Measurements from ENCODE around the gene TNKS1BP1.

- TF ChIP-seq CTCF (IDR thresholded peaks at IDR 0.05; ENCODE audit: low read depth, low read length, missing input control): no peak
- no peak for TF ChIP-seq ATF3 (IDR thresholded peaks at IDR 0.05)
- no peak for TF ChIP-seq SP1 (IDR thresholded peaks at IDR 0.05)
- TF ChIP-seq MAX (IDR thresholded peaks at IDR 0.05): no peak
- no peak for TF ChIP-seq RXRA (IDR thresholded peaks at IDR 0.05)
- no peak for TF ChIP-seq JUND (IDR thresholded peaks at IDR 0.05)
- TF ChIP-seq REST (IDR thresholded peaks at IDR 0.05): no peak
- no peak for TF ChIP-seq YY1 (IDR thresholded peaks at IDR 0.05)
- no peak for TF ChIP-seq TAF1 (conservative IDR thresholded peaks at IDR 0.05)
- no peak for TF ChIP-seq HNF4G (IDR thresholded peaks at IDR 0.05)
- no peak for TF ChIP-seq EGR1 (IDR thresholded peaks at IDR 0.05; ENCODE audit: low read depth in 2 of 2)
- no peak for TF ChIP-seq RAD21 (IDR thresholded peaks at IDR 0.05)
These were observed 19.2 kb downstream of the TNKS1BP1 start for GRCh38 chr11:57305523-57305922.

All from liver (tissue), 3 donors.